DOHH2 (cell line): ENCODE results near the gene CDKAL1.

Experiments
- H3F3A ChIP-seq: fragments of 200-600 bp; sonication (generic), shearing (Covaris generic); 2 replicates; pipeline ENCODE4 v1.6.0; 2016; ENCODE audit warnings: antibody characterized with exemption, mild to moderate bottlenecking; ENCODE audit not compliant: control insufficient read depth, insufficient read depth
- H3K27ac ChIP-seq: fragments of 200-600 bp; sonication (generic); 2 replicates; pipeline ENCODE4 v1.5.1; 2014; ENCODE audit warnings: low read depth, mild to moderate bottlenecking, low read length, moderate library complexity
- H3K27me3 ChIP-seq: fragments of 200-600 bp; sonication (generic); 2 replicates; pipeline ENCODE4 v1.6.1; 2014; ENCODE audit warnings: mild to moderate bottlenecking, low read length, mixed read lengths; ENCODE audit not compliant: control insufficient read depth
- H3K36me3 ChIP-seq: fragments of 200-600 bp; sonication (generic); 2 replicates; pipeline ENCODE4 v1.6.1; 2014; ENCODE audit warnings: mild to moderate bottlenecking, low read length, moderate library complexity, mixed read lengths; ENCODE audit not compliant: control insufficient read depth
- H3K4me1 ChIP-seq: fragments of 200-600 bp; sonication (generic); 2 replicates; pipeline ENCODE4 v1.6.1; 2014; ENCODE audit warnings: mild to moderate bottlenecking, low read length, mixed read lengths; ENCODE audit not compliant: control insufficient read depth
- H3K4me2 ChIP-seq: fragments of 200-600 bp; sonication (generic); 2 replicates; pipeline ENCODE4 v1.6.0; 2014; ENCODE audit warnings: mild to moderate bottlenecking, low read length, moderate library complexity
- H3K4me3 ChIP-seq: fragments of 200-600 bp; sonication (generic); 2 replicates; pipeline ENCODE4 v1.5.1; 2014; ENCODE audit warnings: mild to moderate bottlenecking, low read length, mixed read lengths
- H3K79me2 ChIP-seq: fragments of 200-600 bp; sonication (generic); 2 replicates; pipeline ENCODE4 v1.6.1; 2014; ENCODE audit warnings: mild to moderate bottlenecking, low read length, mixed read lengths; ENCODE audit not compliant: control insufficient read depth
- H3K9me2 ChIP-seq: fragments of 200-600 bp; sonication (generic); replicated peaks from 2 replicates; pipeline ENCODE4 v1.6.1; 2014; ENCODE audit warnings: mild to moderate bottlenecking, low read length, mixed read lengths; ENCODE audit not compliant: control insufficient read depth
- H3K9me3 ChIP-seq: fragments of 200-600 bp; sonication (generic); 2 replicates; pipeline ENCODE4 v1.6.1; 2014; ENCODE audit warnings: antibody characterized with exemption, low read length, mixed read lengths; ENCODE audit not compliant: control insufficient read depth, insufficient read depth
- H4K20me1 ChIP-seq: fragments of 200-600 bp; sonication (generic); 2 replicates; pipeline ENCODE4 v1.6.0; 2014; ENCODE audit warnings: low read depth, mild to moderate bottlenecking, antibody characterized with exemption, low read length, moderate library complexity; ENCODE audit not compliant: control insufficient read depth, insufficient read depth
- CTCF ChIP-seq: fragments of 200-600 bp; sonication (generic); IDR thresholded peaks from one replicate; pipeline ENCODE4 v1.5.1; 2014; ENCODE audit warnings: antibody characterized with exemption, mild to moderate bottlenecking, low read depth, low read length; ENCODE audit not compliant: poor library complexity, severe bottlenecking
- EZH2phosphoT487 ChIP-seq: fragments of 200-600 bp; sonication (generic); IDR thresholded peaks from 2 replicates; pipeline ENCODE4 v1.6.1; 2017; ENCODE audit warnings: borderline replicate concordance, mild to moderate bottlenecking, antibody characterized with exemption, low read length, moderate library complexity, mixed read lengths

The CDKAL1 gene

GRCh38 chr6:20808924-20809323, 274.7 kb downstream of the CDKAL1 start:
- H3K36me3 ChIP-seq = no peaks in the 10 kb centered on the region
- no peak overlapping the region for H3K4me3 ChIP-seq
- H3K9me3 ChIP-seq = no peaks in the 10 kb centered on the region
- H3F3A ChIP-seq = no peaks in the 10 kb centered on the region
- no peaks in the 10 kb centered on the region for H3K4me1 ChIP-seq
- TF ChIP-seq EZH2phosphoT487 (no peak), CTCF (no peak)
- no peaks in the 10 kb centered on the region for H3K27me3 ChIP-seq
- H3K27ac ChIP-seq = no peak overlapping the region
- no peaks in the 10 kb centered on the region for H3K79me2 ChIP-seq
- no peaks in the 10 kb centered on the region for H4K20me1 ChIP-seq
- H3K4me2 ChIP-seq = no peak overlapping the region
- H3K9me2 ChIP-seq = no peaks in the 10 kb centered on the region

GRCh38 chr6:20810727-20811108, 276.5 kb downstream of the CDKAL1 start:
- no peak overlapping the region for H3K27ac ChIP-seq
- no peak for TF ChIP-seq CTCF
- no peak for TF ChIP-seq EZH2phosphoT487

GRCh38 chr6:20811109-20811761, 277.0 kb downstream of the CDKAL1 start:
- Histone ChIP-seq H3K27me3 (no peaks in the 10 kb centered on the region), H3K36me3 (no peaks in the 10 kb centered on the region), H3K4me2 (no peak overlapping the region), H3K4me3 (no peak overlapping the region), H3K9me2 (no peaks in the 10 kb centered on the region), H3K9me3 (no peaks in the 10 kb centered on the region), H3K4me1 (no peaks in the 10 kb centered on the region), H3F3A (no peaks in the 10 kb centered on the region), H4K20me1 (no peaks in the 10 kb centered on the region), H3K27ac (no peak overlapping the region), H3K79me2 (no peaks in the 10 kb centered on the region)
- TF ChIP-seq CTCF = no peak

More at GRCh38 chr6:20810727-20811108, 276.5 kb downstream of the CDKAL1 start:
- no peak overlapping the region for H3K4me3 ChIP-seq
- no peak overlapping the region for H3K4me2 ChIP-seq
- no peaks in the 10 kb centered on the region for H4K20me1 ChIP-seq
- no peaks in the 10 kb centered on the region for H3K9me3 ChIP-seq
- H3K9me2 ChIP-seq = no peaks in the 10 kb centered on the region
- no peaks in the 10 kb centered on the region for H3F3A ChIP-seq
- no peaks in the 10 kb centered on the region for H3K36me3 ChIP-seq
- H3K4me1 ChIP-seq = no peaks in the 10 kb centered on the region
- no peaks in the 10 kb centered on the region for H3K79me2 ChIP-seq
- H3K27me3 ChIP-seq = no peaks in the 10 kb centered on the region
